Measurements from ENCODE around the gene URB2. TPM values are rescaled to one million over a fixed set of nuclear protein-coding genes. Genes with fewer than 3 reads are reported as not detected.
A peak's percentile ranks its signal among the peaks of the same experiment; 100 is the strongest.

The URB2 gene
- total RNA-seq, 1 donor from 2014 or later = 15.3 TPM

- H3K4me3 ChIP-seq (ENCODE audit: low read depth, low read length) = no peak overlapping the region
- H3K27me3 ChIP-seq (ENCODE audit: control insufficient read depth, insufficient read depth, low read length) = no peaks in the 10 kb centered on the region
- no peak for TF ChIP-seq CTCF (IDR thresholded peaks at IDR 0.05; ENCODE audit: insufficient read depth, low read length, severe bottlenecking)
- FAIRE-seq (no peak), DNase-seq (ENCODE audit: low read depth) (no peak)
- H3K36me3 ChIP-seq (ENCODE audit: control insufficient read depth, insufficient read depth, low read length) = peaks cover 15% of the 10 kb centered on the region
These were observed 16.3 kb downstream of the URB2 start for GRCh38 chr1:229642376-229642775.

- Histone ChIP-seq H3K4me3 (ENCODE audit: low read depth, low read length) (no peak overlapping the region), H3K27me3 (ENCODE audit: control insufficient read depth, insufficient read depth, low read length) (no peaks in the 10 kb centered on the region), H3K36me3 (ENCODE audit: control insufficient read depth, insufficient read depth, low read length) (peaks cover 17% of the 10 kb centered on the region)
- FAIRE-seq (peak; percentile 43), DNase-seq (ENCODE audit: low read depth) (no peak)
- no peak for TF ChIP-seq CTCF (IDR thresholded peaks at IDR 0.05; ENCODE audit: insufficient read depth, low read length, severe bottlenecking)
These were observed 16.9 kb downstream of the URB2 start for GRCh38 chr1:229642970-229643369.

- Histone ChIP-seq H3K4me3 (ENCODE audit: low read depth, low read length) (no peak overlapping the region), H3K36me3 (ENCODE audit: control insufficient read depth, insufficient read depth, low read length) (peaks cover 21% of the 10 kb centered on the region), H3K27me3 (ENCODE audit: control insufficient read depth, insufficient read depth, low read length) (no peaks in the 10 kb centered on the region)
- no peak for DNase-seq (ENCODE audit: low read depth)
- no peak for FAIRE-seq
- no peak for TF ChIP-seq CTCF (IDR thresholded peaks at IDR 0.05; ENCODE audit: insufficient read depth, low read length, severe bottlenecking)
These were observed 18.1 kb downstream of the URB2 start for GRCh38 chr1:229643996-229644745.

DNA sequence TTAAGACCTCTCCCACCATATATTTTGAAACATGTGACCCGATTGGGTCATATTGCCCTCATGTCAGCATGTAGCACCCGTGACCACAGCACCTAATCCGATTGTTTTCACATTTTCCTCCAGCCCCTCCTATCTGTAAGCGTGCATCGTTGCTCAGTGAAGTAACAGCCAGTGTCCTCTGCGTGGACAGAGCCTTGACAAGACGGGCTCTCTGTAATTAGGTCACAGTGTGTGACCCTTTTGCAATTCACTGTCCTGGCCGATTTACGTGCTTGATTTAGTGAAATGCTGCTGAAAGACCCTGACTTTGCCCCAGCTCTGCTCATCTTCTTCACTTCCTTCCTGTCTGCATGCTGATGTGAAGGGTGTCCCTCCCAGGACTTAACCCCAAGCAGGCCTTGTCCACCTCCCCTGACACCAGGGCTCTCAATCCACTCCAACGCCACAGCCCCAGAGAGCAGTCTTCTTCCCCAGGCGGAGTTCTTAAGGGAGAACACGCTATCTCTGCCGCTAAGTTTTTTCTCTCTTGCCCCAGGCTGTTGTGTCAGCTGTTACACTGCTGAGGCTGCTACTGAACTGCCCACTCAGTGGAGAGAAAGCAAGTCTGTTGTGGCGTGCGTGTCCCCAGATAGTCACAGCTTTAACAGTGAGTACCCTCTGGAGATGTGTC lies 19.4 kb downstream of the URB2 start:
- DNase-seq (ENCODE audit: low read depth) (no peak), FAIRE-seq (no peak)
- Histone ChIP-seq H3K27me3 (ENCODE audit: control insufficient read depth, insufficient read depth, low read length) (no peaks in the 10 kb centered on the region), H3K36me3 (ENCODE audit: control insufficient read depth, insufficient read depth, low read length) (peaks cover 21% of the 10 kb centered on the region), H3K4me3 (ENCODE audit: low read depth, low read length) (no peak overlapping the region)
- TF ChIP-seq CTCF (IDR thresholded peaks at IDR 0.05; ENCODE audit: insufficient read depth, low read length, severe bottlenecking) = no peak

- Histone ChIP-seq H3K36me3 (ENCODE audit: control insufficient read depth, insufficient read depth, low read length) (peaks cover 22% of the 10 kb centered on the region), H3K4me3 (ENCODE audit: low read depth, low read length) (no peak overlapping the region), H3K27me3 (ENCODE audit: control insufficient read depth, insufficient read depth, low read length) (no peaks in the 10 kb centered on the region)
- FAIRE-seq (no peak), DNase-seq (ENCODE audit: low read depth) (no peak)
- TF ChIP-seq CTCF (IDR thresholded peaks at IDR 0.05; ENCODE audit: insufficient read depth, low read length, severe bottlenecking) = no peak
These were observed 22.4 kb downstream of the URB2 start for GRCh38 chr1:229648406-229648805.

Data from bronchial epithelial cell (primary cell).